Smooth muscle cell (in vitro differentiated cells): ENCODE measurements around the gene PSME1. TPM values are rescaled to one million over a fixed set of nuclear protein-coding genes. Genes with fewer than 3 reads are reported as not detected.

Experiments
- DNase-seq: peaks from one replicate; lab custom pipeline; 2025; ENCODE audit not compliant: unreplicated experiment; lab: John Stamatoyannopoulos, UW
- H2AFZ ChIP-seq: fragments of 200-600 bp; sonication (generic); 2 replicates; pipeline ENCODE4 v1.6.0; 2016; ENCODE audit warnings: antibody characterized with exemption, low read depth, mild to moderate bottlenecking
- H3F3A ChIP-seq: fragments of 200-600 bp; sonication (generic); 2 replicates; pipeline ENCODE4 v1.6.0; 2017; ENCODE audit warnings: antibody characterized with exemption, low read depth
- H3K27ac ChIP-seq: fragments of 200-600 bp; sonication (generic); 2 replicates; pipeline ENCODE4 v1.5.1; 2016; ENCODE audit warnings: low read depth, mild to moderate bottlenecking
- H3K27me3 ChIP-seq: fragments of 200-600 bp; sonication (generic); 2 replicates; pipeline ENCODE4 v1.6.1; 2016; ENCODE audit warnings: low read depth, mild to moderate bottlenecking
- H3K36me3 ChIP-seq: fragments of 200-600 bp; sonication (generic); 2 replicates; pipeline ENCODE4 v1.5.1; 2016; ENCODE audit warnings: low read depth
- H3K4me1 ChIP-seq: fragments of 200-600 bp; sonication (generic); 2 replicates; pipeline ENCODE4 v1.5.1; 2016; ENCODE audit warnings: low read depth
- H3K4me2 ChIP-seq: fragments of 200-600 bp; sonication (generic); 2 replicates; pipeline ENCODE4 v1.6.0; 2016; ENCODE audit warnings: mild to moderate bottlenecking
- H3K4me3 ChIP-seq: fragments of 200-600 bp; sonication (generic); 2 replicates; pipeline ENCODE4 v1.5.1; 2016; ENCODE audit warnings: mild to moderate bottlenecking
- H3K79me2 ChIP-seq: fragments of 200-600 bp; sonication (generic); 2 replicates; pipeline ENCODE4 v1.6.0; 2016; ENCODE audit warnings: low read depth, mild to moderate bottlenecking
- H3K9ac ChIP-seq: fragments of 200-600 bp; sonication (generic); 2 replicates; pipeline ENCODE4 v1.6.0; 2016; ENCODE audit warnings: low read depth
- H3K9me3 ChIP-seq: fragments of 200-600 bp; sonication (generic); replicated peaks from 2 replicates; pipeline ENCODE4 v1.5.1; 2016; ENCODE audit warnings: low read depth
- H4K20me1 ChIP-seq: fragments of 200-600 bp; sonication (generic); 2 replicates; pipeline ENCODE4 v1.6.0; 2016; ENCODE audit warnings: low read depth
- CTCF ChIP-seq: fragments of 200-600 bp; sonication (generic); IDR thresholded peaks from 2 replicates; pipeline ENCODE4 v1.5.1; 2017; ENCODE audit warnings: borderline replicate concordance, mild to moderate bottlenecking, antibody characterized with exemption; ENCODE audit not compliant: insufficient read depth, poor library complexity, severe bottlenecking
- WGBS: methylation state at CpG from one replicate; pipeline ENCODE4 v1.1.7; 2016; ENCODE audit warnings: low lambda C conversion rate; 5-methylcytosine and 5-hydroxymethylcytosine counted together
- polyA plus RNA-seq: library from polyadenylated mRNA; unstranded; fragments of >200 nt; fragmentation: Nextera tagmentation; extraction: Ambion mirVana; gene quantifications from 2 replicates; pipeline ENCODE4 v1.2.1, GENCODE V29; 2016
- total RNA-seq: library from RNA; depleted of rRNA; stranded (reverse); fragments of >200 nt; gene quantifications from 2 replicates; pipeline ENCODE4 v1.2.3, GENCODE V29; 2014

The PSME1 gene
- total and polyA plus RNA-seq, 2 experiments from 2014 or later = 41.4 to 94.1 TPM

- Histone ChIP-seq H3K27ac (peak overlapping the region; percentile 22), H3K36me3 (no peaks in the 10 kb centered on the region), H4K20me1 (no peaks in the 10 kb centered on the region), H3K9me3 (no peaks in the 10 kb centered on the region), H3K79me2 (peaks cover 15% of the 10 kb centered on the region), H3F3A (no peaks in the 10 kb centered on the region), H3K4me2 (peak overlapping the region; percentile 92), H3K4me3 (peak overlapping the region; percentile 91), H3K9ac (no peak overlapping the region), H2AFZ (peak overlapping the region; percentile 38), H3K4me1 (peaks cover 9% of the 10 kb centered on the region), H3K27me3 (no peaks in the 10 kb centered on the region)
- TF ChIP-seq CTCF = no peak
- WGBS = 80% methylated on average over 19 of the region's 19 CpGs
- DNase-seq = no peak
These were observed 42.6 kb upstream of the PSME1 start for GRCh38 chr14:24093207-24093900.

DNA sequence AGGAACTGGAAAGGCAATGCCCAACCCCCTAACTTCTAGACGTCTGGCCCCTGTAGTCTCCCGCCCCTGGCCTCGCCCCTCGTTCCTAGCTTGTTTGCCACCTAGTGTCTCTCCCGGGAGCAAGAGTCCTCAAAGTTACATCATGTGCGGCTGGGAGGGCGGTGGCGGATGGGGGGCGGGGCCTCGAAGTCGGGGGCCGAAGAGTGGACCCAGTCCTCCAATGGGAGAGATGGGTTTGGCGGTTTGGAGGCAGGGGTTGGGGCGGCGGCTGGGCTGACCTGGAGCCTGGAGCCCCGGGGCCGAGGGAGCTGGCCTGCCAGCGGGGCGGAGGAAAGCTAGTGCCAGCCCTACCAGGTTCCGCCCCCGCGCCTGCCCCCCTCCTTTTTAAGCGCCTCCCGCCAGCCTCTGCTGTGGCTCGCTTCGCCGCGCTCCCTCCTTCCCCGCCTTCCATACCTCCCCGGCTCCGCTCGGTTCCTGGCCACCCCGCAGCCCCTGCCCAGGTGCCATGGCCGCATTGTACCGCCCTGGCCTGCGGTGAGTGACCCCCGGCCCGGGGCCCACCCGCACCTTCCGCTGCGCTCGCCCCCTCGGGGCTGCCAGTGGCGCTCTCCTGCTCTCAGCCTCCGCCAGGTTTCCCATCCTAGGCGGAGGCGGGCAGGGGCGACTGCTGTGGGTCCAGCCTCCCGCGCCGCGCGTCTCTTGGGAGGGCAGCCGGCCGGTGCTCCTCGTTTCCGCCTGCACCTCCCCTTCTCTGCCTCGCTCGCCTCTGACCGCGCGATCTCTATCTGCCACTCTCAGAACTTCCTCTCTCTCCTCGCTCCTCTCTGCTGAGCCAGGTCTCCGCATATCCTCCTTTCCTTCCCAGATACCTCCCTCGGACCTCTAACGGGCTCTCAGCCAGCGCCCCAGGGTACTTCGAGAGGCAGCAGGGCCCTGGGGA is 41.8 kb upstream of the PSME1 start, which contains the start of gene PCK2:
Gene PCK2, plus strand, starts transcription at position 411 of the 940 bp plus-strand sequence. Its CDS starts 95 bp downstream, at position 506.
- H2AFZ ChIP-seq = peak within 1 kb of the TSS; percentile 42
- H3K27me3 ChIP-seq = no peaks in the 10 kb centered on the region
- no peaks in the 10 kb centered on the region for H4K20me1 ChIP-seq
- H3K4me2 ChIP-seq = peak within 1 kb of the TSS; percentile 92
- H3K79me2 ChIP-seq = peaks cover 15% of the 10 kb centered on the region
- H3K4me3 ChIP-seq = peak within 1 kb of the TSS; percentile 91
- no peaks in the 10 kb centered on the region for H3K36me3 ChIP-seq
- H3K4me1 ChIP-seq = peaks cover 9% of the 10 kb centered on the region
- H3K9ac ChIP-seq = peak within 1 kb of the TSS; percentile 75
- peak; percentile 86 for DNase-seq
- WGBS = under 1% methylated on average over 42 of the region's 68 CpGs
- peak within 1 kb of the TSS; percentile 73 for H3K27ac ChIP-seq
- H3F3A ChIP-seq = no peaks in the 10 kb centered on the region
- peak; percentile 4 for TF ChIP-seq CTCF
- H3K9me3 ChIP-seq = no peaks in the 10 kb centered on the region

DNA sequence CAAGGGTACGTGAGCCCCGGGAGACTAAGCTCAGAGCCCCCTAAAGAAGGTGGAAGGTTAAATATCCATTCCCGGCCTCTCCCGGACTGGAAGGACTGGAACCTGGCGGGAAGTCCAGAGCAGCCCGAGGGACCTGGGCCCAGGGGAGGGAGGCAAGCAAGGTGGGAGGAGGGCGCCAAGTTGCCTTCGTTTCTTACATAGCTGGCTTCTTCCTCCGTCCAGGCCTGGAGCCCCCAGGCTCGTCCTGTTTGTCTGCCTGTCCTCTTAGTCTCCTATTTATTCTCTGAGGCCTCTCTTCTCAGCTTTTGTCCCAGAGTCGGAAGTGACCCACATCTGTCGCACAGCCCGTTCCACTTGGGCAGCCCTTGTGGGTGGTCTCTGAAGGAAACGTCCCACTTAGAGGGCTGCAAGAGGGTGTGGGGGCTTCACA is 41.1 kb upstream of the PSME1 start:
- peak overlapping the region; percentile 73 for H3K27ac ChIP-seq
- H3K36me3 ChIP-seq = no peaks in the 10 kb centered on the region
- H3K4me3 ChIP-seq = peak overlapping the region; percentile 91
- no peaks in the 10 kb centered on the region for H3F3A ChIP-seq
- H3K4me2 ChIP-seq = peak overlapping the region; percentile 92
- H4K20me1 ChIP-seq = no peaks in the 10 kb centered on the region
- peak overlapping the region; percentile 42 for H2AFZ ChIP-seq
- 5% methylated on average over 14 of the region's 14 CpGs for WGBS
- DNase-seq = no peak
- H3K9me3 ChIP-seq = no peaks in the 10 kb centered on the region
- peaks cover 15% of the 10 kb centered on the region for H3K79me2 ChIP-seq
- H3K9ac ChIP-seq = peak overlapping the region; percentile 75
- TF ChIP-seq CTCF = no peak
- H3K27me3 ChIP-seq = no peaks in the 10 kb centered on the region
- peaks cover 9% of the 10 kb centered on the region for H3K4me1 ChIP-seq
